Measurements from ENCODE around the gene DOCK11. TPM values are rescaled to one million over a fixed set of nuclear protein-coding genes. Genes with fewer than 3 reads are reported as not detected.
A peak's percentile ranks its signal among the peaks of the same experiment; 100 is the strongest.

Gene DOCK11
- total RNA-seq, 1 donor from 2014 or later: 4.2 TPM

DNA sequence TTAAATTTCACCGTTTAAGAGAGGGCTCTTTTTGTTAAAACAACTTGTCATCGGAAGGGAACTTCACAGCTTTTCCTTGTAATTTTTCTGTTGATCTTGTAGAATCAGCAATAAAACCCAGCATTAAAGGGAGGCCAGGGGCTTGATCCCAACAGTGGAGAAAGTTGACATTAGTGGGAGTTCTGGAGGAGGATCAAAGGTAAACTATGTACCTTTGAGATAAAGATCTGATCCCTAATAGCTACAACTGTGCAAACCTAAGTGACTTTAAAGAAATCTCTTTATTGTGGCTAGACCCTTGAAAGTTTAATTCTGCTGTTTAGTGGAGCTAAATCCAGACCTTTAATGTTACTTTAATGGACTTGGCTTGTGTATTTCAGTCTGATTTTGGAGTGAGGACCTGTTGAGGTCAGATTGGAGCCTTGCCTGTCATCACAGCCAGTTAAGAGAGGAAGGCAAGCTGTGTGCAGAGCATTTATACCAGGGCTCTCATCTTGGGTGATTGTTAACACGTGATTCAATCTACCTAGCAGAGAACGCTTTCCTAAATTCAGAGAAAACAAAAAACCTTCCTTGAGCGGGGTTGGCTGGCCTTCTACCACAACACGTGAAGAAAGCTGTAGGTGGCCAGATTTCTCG is 1.7 kb downstream of the DOCK11 start:
- ATAC-seq (ENCODE audit: poor library complexity): no peak
- DNase-seq: no peak
- intact Hi-C loops (cut with DNase I): no loop called here

DNA sequence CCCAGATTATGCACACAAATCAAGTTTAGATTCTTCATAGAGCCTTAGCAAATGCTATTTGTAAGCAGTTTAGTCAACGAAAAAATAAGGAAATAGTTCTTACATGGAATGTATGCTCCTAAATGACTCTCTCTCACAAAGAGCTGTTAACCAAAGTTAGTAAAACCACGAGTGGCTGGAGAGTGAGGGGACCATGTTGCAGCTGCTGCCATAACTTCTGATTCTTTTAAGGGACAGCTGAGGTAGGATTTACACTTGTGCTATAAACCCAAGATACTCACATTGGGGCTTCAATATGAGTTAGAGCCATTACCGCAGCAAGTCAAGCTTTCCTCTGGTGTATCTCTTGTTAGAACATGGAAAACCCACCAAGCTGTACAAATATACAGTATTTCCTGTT is 2.7 kb downstream of the DOCK11 start:
- ATAC-seq (ENCODE audit: poor library complexity): no peak
- no peak for DNase-seq
- intact Hi-C loops (cut with DNase I): no loop called here

DNA sequence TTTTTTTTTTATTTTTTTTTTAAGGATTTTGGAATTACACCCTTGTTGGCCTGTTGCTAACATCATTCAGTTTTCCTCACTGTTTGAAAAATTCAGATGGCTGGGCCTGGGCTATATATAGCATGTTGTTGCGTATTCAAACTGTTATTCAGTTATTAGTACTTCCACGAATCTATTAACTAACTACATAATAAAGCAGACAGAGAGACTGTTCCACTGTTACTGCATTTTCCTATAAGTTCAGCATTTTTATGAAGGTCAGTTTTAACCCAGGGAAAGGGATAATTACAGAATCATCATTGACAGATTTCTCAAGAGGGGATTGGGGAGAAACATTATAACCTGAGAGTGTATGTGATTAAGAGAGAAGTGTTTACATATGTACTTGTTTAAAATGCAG is 3.1 kb downstream of the DOCK11 start:
- intact Hi-C loops (cut with DNase I): no loop called here
- ATAC-seq (ENCODE audit: poor library complexity) (no peak), DNase-seq (no peak)

DNA sequence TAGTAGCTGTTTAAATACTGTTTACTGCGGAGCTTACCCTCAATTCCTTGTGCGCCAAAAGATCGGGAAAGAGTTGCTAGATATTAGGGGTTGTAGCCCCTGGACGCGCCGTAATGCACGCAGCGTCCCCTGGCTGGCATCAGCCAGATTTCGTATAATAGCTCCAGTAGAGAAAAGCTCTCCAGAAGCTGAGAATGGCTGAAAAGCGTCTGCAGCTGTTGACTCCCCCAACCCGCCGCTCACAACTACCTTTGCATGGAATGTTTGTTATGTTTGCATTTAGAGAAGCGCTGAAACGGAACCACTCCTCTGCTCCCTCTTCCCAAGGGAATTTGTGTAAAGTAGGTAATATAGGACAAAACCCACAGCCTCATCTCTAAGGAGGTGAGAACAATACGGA is 3.7 kb downstream of the DOCK11 start:
- ATAC-seq (ENCODE audit: poor library complexity): no peak
- intact Hi-C loops (cut with DNase I): no loop called here
- DNase-seq: no peak

DNA sequence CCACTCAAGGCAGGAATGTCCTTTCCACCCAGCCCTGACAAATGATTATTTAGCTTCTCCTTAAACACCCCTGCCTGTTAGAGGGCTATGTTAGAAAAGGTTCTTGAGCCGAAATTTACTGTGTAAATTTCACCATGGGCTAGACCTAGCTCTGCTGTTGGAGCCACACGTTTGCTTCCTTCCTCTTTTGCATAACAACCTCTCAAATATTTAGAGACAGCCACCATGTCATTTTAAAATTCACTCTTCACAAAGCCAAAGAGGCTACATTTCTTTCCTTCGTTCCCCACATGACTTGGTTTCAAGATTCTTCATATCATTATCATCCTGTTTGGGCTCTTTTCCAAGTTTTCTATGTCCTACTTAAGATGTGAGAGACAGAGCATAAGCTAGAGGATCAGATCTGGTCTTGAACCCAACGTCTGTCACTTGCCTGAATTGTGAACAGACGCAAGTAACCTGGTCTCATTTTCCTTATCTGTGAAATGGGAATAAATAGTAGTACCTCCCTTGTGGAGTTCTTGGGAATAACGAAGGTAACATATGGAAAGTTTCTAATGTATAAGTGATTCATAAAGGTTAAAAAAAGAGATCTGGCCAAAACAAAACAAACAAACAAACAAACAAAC is 6.7 kb downstream of the DOCK11 start:
- ATAC-seq (ENCODE audit: poor library complexity): no peak
- intact Hi-C loops (cut with DNase I): no loop called here

DNA sequence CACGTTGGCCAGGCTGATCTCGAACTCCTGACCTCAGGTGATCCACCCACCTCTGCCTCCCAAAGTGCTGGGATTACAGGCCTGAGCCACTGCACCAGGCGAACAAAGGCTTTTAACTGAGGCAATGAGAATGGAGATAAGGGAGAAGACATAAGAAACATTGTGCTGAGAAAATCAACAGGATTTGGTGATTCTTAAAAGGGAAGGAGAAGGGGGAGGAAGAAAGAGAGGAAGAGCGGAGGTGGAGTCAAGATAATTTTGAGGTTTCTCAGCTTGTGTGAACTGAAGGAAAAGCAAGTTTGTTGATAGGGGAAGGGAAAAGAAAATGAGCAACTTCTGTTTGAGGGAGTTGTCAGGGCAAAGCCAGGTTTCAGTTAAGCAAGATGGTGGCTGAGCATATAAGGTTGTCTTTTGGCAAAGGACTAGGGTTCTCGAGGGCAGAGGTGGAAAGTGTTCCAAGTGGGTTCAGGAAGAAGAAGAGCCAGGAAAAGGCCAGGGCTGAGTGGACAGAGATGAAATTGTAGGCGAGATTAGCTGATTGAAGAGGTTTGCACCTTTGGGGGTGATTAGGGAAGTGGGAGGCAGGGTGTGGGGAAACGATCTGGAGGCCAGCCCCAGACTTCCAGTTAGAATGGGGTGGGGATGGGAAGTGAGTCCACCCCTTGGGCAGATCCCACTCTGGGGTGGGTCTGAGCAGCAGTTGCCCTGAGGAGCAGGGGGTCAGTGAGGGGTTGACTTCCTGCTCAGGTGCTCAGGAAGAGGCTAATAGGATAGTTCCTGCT is 7.8 kb downstream of the DOCK11 start:
- DNase-seq: no peak
- ATAC-seq (ENCODE audit: poor library complexity): no peak
- intact Hi-C loops (cut with DNase I): no loop called here

More for the DNA sequence above, 6.7 kb downstream of the DOCK11 start:
- DNase-seq: no peak

DNA sequence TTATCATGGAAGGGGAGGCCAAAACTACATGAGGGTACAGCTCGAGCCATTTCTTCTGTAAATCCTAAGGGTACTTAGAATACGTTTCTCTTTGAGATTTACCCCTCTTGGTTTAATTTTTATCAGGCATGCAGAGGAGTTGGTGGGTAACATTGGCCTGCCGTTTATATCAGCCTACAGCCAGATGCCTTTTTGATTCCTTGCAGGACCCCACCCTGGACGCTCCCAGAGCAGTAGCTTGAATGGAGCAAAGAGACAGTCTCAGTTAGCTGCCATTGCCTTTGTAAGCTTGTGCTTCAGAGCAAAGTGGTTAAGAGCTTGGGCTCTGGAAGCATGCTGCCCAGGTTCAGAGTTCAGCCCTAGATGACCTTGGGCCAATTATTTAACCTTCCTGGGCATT is 9.0 kb downstream of the DOCK11 start:
- DNase-seq (no peak), ATAC-seq (ENCODE audit: poor library complexity) (no peak)
- intact Hi-C loops (cut with DNase I): no loop called here

DNA sequence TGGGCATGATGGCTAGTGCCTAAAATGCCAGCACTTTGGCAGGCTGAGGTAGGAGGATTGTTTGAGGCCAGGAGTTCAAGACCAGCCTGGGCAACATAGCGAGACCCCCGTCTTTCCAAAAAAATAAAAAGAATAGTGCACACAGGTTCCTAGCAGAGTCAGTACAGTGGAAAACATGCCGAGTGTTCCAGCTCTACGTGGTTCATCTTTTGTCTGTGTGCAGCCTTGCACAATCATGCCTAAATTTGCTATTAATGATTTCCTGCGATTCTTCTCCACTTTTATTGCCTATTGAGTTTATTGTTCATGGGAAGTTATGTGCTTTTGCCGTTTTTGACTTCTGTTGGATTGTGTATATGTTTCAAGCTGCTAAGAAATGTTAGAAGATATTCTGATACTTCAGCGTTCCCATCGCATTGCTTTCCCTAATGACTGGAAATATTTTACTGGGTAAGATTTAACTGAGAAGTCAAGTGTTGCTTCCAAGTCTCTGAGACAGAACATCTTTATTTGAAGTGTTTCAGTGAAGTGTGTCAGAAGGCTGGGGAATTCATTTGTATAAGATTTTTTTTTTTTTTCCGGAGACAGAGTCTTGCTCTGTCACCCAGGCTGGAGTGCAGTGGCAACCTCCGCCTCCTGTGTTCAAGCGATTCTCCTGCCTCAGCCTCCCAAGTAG is 11.3 kb downstream of the DOCK11 start:
- intact Hi-C loops (cut with DNase I): no loop called here
- ATAC-seq (ENCODE audit: poor library complexity) (no peak), DNase-seq (no peak)

DNA sequence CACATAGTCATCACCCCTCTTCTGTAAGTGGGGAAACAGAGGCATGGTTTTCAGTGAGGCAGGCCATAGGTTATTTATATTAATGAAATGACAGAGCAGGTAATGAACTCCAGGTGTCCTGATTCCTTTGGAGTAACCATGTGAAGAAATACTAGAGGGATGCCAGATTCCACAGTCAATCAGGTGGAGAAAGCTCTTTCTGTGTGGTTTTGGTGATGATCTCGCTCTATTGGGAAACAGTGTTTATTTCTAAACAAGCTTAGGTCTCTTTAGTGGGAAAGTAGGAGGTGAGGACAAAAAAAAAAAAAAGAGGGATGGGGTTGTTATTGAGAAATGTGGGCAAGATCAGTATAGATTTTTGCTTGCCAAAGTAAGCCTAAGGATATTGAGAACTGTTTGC is 12.2 kb downstream of the DOCK11 start:
- no peak for DNase-seq
- ATAC-seq (ENCODE audit: poor library complexity): no peak
- intact Hi-C loops (cut with DNase I): no loop called here

DNA sequence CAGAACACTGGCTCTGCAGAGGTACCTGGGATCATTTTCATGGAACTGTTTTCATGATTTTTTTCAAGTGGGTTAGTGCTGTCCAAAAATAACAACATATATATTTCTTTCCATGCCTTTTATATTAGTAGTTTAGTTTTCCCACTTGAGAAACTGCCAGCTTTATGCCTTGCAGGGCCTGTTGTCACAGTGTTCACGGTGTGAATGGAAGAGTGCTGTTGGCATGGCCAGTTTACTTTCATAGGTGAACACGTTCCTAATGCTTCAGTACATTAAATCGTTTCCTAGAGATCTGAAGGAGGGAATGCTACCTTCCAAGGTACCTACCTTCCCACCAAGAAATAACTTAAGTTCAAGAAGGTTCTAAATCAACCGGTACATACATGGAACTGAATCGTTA is 12.6 kb downstream of the DOCK11 start:
- intact Hi-C loops (cut with DNase I): no loop called here
- ATAC-seq (ENCODE audit: poor library complexity): no peak
- no peak for DNase-seq

DNA sequence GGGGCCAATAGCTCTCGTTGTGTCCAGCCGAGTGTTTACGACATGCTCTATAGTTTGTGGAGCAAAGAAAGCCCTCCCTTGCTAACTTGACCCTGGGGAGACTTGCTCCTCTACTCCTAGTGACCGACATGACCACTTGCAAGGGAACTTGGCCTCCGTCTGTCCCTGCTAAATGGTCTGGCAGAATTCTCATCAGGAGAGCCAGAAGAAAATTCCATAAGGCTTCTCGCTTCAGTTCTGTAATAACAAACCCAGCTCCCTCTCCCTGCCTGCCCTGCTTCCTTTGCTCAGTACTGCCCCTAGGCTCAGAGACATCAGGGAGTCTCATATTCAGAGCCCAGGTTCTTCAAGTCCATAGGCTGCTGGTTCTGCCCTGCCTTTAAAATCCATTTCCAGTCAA is 13.0 kb downstream of the DOCK11 start:
- intact Hi-C loops (cut with DNase I): no loop called here
- ATAC-seq (ENCODE audit: poor library complexity) (peak; percentile 66), DNase-seq (no peak)

DNA sequence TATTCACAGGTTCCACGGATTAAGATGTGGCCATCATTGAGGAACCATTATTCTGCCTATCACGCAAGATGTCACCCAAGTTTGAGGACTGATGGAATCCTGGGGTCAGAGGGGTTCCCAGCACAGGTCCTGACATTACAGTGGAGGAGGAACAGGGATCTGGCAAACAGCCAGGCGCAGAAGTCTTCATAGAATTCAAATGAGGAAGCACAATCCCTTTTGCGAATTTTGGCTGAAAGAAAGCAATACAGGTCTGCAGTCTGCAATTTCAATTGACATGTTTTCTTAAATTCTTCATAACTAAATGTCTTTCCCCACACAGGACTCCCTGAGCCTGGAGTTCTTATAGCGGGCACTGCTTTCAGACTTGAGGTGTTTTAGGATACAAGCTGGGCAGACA is 14.5 kb downstream of the DOCK11 start:
- DNase-seq (peak; percentile 53), ATAC-seq (ENCODE audit: poor library complexity) (no peak)
- intact Hi-C loops (cut with DNase I): no loop called here

DNA sequence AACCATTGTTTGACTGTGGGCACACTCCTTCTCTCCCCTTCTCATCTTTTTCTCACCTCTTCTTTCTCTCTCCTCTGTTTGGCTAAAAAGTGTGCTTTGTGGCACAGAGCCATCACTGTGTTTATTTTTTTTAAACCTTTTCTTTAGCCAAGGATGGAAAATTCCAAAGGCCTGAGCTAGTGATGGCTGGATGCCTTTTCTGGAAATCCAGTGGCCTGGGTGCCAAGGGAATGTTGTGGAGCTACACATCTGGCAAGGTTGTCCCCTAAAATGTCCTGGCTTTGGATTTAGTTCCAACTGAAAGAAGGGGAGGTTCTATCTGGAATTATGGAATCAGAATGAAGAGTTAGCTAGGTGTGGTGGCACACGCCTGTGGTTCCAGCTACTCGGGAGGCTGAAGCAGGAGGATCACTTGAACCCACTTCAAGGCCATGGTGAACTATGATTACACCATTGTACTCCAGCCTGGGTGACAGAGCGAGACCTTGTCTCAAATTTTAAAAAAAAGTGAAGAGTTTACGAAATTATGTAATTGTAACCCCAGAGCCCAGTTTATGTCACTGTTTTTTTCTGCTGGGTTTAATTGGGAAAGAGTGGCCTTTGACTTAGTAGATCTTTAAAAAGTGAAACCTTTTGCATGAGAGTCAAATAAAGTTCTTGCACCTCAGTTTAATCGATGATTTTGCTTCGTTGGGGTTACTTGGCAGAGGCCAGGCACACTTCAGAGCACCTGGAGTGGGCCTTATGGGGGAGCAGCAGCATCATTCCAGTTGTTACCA is 17.7 kb downstream of the DOCK11 start:
- intact Hi-C loops (cut with DNase I): no loop called here
- no peak for DNase-seq
- peak; percentile 34 for ATAC-seq (ENCODE audit: poor library complexity)

DNA sequence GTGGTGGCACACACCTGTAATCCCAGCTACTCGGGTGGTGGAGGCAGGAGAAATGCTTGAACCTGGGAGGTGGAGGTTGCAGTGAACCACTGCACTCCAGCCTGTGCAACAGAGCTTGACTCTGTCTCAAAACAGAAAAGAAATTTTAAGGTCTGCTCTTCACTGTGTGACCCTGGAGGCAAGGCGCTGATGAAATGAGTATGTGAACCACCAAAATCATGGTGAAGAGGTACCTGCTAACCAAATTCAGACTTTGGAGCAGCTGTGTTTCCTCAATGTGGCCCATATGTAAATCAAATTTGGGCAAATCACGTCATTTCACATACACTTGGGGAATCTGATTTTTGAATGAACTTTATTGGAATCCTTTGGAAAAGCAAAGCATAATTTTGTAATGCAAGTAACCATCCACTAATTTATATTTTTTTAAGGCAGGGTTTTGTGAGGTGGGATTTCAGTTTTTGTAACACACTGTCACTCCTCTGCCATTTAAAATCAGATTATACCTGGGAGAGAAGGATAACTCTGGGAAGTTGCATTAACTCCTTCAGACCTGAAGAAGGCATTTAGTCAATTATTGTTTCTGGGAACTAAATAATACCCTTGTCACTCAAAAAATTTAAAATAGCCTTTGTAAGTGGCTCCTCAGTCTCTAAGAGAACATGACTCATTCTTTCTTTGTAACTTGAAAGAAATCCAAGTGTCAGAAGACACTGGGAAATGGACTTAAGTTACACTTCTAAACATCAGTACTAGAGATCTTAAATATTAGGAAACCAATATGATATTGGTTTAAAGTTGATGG is 24.0 kb downstream of the DOCK11 start:
- ATAC-seq (ENCODE audit: poor library complexity): peak; percentile 20

DNA sequence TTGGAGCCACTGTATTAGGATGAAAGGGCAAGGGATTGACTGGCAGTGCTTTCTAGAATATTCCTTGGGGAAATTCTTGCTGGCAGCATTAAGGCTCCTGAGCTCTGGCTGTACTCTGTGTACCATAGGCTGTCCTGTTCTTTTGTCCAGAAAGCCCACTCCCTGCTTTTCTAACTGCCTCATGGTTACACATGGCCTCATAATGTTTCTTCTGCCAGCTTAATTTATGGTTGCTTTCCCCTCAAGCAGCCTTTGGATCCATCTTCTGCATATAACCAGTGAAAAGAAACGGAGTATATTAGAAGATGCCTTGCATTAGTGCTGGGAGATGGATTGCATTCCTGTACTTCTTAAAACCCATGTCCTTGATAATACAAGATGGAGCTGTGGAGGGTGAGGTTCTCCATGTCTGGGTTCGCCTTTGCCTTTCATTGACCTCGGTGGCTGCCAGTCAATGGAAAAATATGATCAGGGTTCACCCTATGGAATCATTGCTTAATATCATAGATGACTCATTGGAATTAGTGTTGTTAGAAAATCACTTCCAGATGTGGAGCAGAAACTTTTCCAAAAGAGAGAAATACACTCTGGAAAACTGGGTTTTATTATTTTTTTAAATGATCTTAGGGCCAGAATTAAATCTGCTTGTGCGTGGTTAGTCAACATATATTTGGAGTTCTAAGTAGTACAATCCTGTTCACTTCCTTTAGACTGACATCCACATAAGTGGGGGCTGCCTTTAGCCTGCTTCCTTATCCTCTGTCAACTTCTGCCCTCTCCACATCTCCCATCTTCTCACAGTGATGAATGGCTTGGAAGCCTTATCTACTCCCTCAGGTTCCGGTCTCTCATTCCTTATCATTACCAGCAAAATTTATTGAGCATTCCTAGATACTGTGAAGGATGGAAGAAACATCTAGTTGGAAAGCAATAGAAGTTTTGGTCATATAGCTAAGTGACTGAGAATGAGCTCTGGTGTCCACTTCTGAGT is 24.9 kb downstream of the DOCK11 start:
- intact Hi-C loops (cut with DNase I): no loop called here
- DNase-seq (no peak), ATAC-seq (ENCODE audit: poor library complexity) (peak; percentile 49)

More for the DNA sequence above, 24.0 kb downstream of the DOCK11 start:
- intact Hi-C loops (cut with DNase I): no loop called here
- no peak for DNase-seq

DNA sequence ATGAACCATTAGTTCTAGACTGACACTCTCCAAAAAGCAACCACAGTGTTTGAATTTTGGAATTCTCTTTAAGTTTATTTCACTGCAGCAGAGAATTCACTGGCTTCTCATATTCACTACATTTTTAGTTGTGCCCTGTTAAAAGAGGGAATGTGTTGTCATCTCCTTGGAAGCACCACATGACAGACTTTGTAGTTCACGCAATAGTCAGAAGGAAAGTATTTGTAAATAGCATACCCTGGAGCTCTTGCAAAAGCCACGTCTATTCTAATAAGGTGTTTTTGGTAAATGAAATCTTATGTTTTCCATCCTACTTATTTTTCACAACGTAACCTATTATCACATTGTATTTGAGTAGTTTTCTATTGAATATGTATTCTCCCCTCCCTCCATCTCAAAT is 25.8 kb downstream of the DOCK11 start:
- intact Hi-C loops (cut with DNase I): no loop called here
- ATAC-seq (ENCODE audit: poor library complexity) (peak; percentile 49), DNase-seq (no peak)
